ENCODE data around the gene RBM33.

DNA sequence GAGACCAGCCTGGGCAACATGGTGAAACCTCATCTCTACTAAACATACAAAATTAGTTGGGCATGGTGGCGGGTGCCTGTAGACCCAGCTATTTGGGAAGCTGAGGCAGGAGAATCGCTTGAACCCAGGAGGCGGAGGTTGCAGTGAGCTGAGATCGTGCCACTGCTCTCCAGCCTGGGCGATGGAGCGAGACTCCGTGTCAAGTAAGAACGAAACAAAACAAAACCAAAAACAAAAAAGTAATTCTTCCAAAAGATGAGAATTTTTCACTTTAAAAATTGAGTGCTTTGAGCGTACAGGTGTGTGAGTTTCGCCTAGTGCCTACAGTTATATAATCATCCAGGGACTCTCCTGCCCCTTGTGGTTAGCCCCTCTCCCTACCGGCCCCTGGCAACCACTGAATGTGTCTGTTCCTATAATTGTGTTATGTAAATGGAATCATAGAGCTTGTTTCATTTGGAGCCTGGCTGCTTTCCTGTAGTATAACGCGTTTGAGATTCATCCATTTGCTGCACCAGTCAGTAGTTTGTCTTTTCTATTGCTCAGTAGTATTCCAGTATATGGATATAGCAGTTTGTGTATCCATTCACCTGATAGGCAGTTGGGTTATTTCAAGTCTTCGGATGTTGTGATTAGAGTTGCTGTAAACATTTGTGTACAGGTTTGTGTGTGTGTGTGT lies 80.0 kb downstream of the RBM33 start:
- TF ChIP-seq, protein P1, sequence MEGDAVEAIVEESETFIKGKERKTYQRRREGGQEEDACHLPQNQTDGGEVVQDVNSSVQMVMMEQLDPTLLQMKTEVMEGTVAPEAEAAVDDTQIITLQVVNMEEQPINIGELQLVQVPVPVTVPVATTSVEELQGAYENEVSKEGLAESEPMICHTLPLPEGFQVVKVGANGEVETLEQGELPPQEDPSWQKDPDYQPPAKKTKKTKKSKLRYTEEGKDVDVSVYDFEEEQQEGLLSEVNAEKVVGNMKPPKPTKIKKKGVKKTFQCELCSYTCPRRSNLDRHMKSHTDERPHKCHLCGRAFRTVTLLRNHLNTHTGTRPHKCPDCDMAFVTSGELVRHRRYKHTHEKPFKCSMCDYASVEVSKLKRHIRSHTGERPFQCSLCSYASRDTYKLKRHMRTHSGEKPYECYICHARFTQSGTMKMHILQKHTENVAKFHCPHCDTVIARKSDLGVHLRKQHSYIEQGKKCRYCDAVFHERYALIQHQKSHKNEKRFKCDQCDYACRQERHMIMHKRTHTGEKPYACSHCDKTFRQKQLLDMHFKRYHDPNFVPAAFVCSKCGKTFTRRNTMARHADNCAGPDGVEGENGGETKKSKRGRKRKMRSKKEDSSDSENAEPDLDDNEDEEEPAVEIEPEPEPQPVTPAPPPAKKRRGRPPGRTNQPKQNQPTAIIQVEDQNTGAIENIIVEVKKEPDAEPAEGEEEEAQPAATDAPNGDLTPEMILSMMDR (IDR thresholded peaks at IDR 0.05), result peak; percentile 29
- no peak for TF ChIP-seq POLR2AphosphoS5 (IDR thresholded peaks at IDR 0.05; ENCODE audit: low read depth, low read length)
- TF ChIP-seq SIN3A (IDR thresholded peaks at IDR 0.05; ENCODE audit: borderline replicate concordance, insufficient read depth, low read depth, low read length), result no peak
